ENCODE results near the gene ROMO1. TPM values are rescaled to one million over a fixed set of nuclear protein-coding genes. Genes with fewer than 3 reads are reported as not detected.
A peak's percentile ranks its signal among the peaks of the same experiment; 100 is the strongest.

ROMO1 gene
- total and polyA plus RNA-seq, 4 experiments from 2014 or later, result 38.4 to 335 (median 158) TPM

- peak; percentile 72 to 86 (median 77) for DNase-seq
- intact Hi-C loops (cut with micrococcal nuclease), result loop anchor here (1.0 to 5.0 kb wide), 5 partner anchors 36 to 289 kb away; partner anchors contain the start of genes NFS1, RBM39, ROMO1 and SCAND1
- Mint-ChIP-seq H3K4me1 (peaks cover 0 to 60% (median 42%) of the 10 kb centered on the region in 4 donors), H3K4me3 (peak overlapping the region; percentile 88 to 98 (median 97)), H3K27ac (peak overlapping the region; percentile 95 to 100 (median 99)), H3K9me3 (no peaks in the 10 kb centered on the region), H3K27me3 (no peaks in the 10 kb centered on the region), H3K36me3 (peaks cover 6 to 16% of the 10 kb centered on the region in 2 donors)
- Histone ChIP-seq H3K27me3 (ENCODE audit: insufficient read depth, low read length) (no peaks in the 10 kb centered on the region), H3K4me3 (ENCODE audit: low read length in 2 of 2) (peak overlapping the region; percentile 98 to 99), H3K36me3 (ENCODE audit: insufficient read depth, low read length) (peaks cover 1% of the 10 kb centered on the region), H3K27ac (ENCODE audit: low read depth, low read length) (peak overlapping the region; percentile 99), H3K4me1 (ENCODE audit: insufficient read depth, low read length) (peaks cover 58% of the 10 kb centered on the region), H3K9me3 (ENCODE audit: control insufficient read depth in 1 of 2, low read length in 2 of 2) (no peaks in the 10 kb centered on the region)
- CTCF ChIA-PET (ENCODE audit: partially characterized antibody), result interaction anchor here (1.0 to 3.1 kb wide), 6 partner anchors 44 to 291 kb away, joined by 3 to 22 read pairs (median 4); partner anchors contain the start of genes SCAND1 and SPAG4
- POLR2A ChIA-PET (ENCODE audit: partially characterized antibody), result interaction anchor here (0.7 to 4.5 kb wide), 35 partner anchors 9 to 1345 kb away, joined by 3 to 106 read pairs (median 4); partner anchors contain the start of genes CEP250, EDEM2, ERGIC3 and NFS1
These were observed 35.4 kb upstream of the ROMO1 start for GRCh38 chr20:35663516-35664465.

GRCh38 chr20:35664466-35665206 lies 34.6 kb upstream of the ROMO1 start, which contains the start of the genes CPNE1 and RBM12:
TSS of gene CPNE1 (minus strand) at chr20:35664900. CDS start at chr20:35632923, 31,977 bp downstream.
TSS of gene RBM12 (minus strand) at chr20:35664900. CDS start at chr20:35655322, 9,578 bp downstream.
- Mint-ChIP-seq H3K9me3 (no peaks in the 10 kb centered on the region), H3K27me3 (no peaks in the 10 kb centered on the region), H3K4me3 (peak within 1 kb of the TSS; percentile 88 to 98 (median 97)), H3K4me1 (peaks cover 0 to 51% (median 36%) of the 10 kb centered on the region in 4 donors), H3K36me3 (peaks cover 13 to 22% of the 10 kb centered on the region in 2 donors), H3K27ac (peak within 1 kb of the TSS; percentile 95 to 100 (median 99))
- ChIA-PET CTCF (ENCODE audit: partially characterized antibody) (interaction anchor here (0.7 to 3.1 kb wide), 4 partner anchors 45 to 290 kb away, joined by 3 to 22 read pairs (median 7); partner anchors contain the start of gene SCAND1), POLR2A (ENCODE audit: partially characterized antibody) (interaction anchor here (0.7 to 4.5 kb wide), 33 partner anchors 9 to 518 kb away, joined by 3 to 106 read pairs (median 5); partner anchors contain the start of genes CEP250, EDEM2, ERGIC3 and NFS1)
- H3K27me3 ChIP-seq (ENCODE audit: insufficient read depth, low read length), result no peaks in the 10 kb centered on the region
- peak; percentile 94 to 95 (median 95) for DNase-seq
- H3K9me3 ChIP-seq (ENCODE audit: control insufficient read depth in 1 of 2, low read length in 2 of 2), result no peaks in the 10 kb centered on the region
- H3K36me3 ChIP-seq (ENCODE audit: insufficient read depth, low read length), result peaks cover 10% of the 10 kb centered on the region
- peak within 1 kb of the TSS; percentile 99 for H3K27ac ChIP-seq (ENCODE audit: low read depth, low read length)
- intact Hi-C loops (cut with micrococcal nuclease), result loop anchor here (1.0 to 5.0 kb wide), 5 partner anchors 35 to 288 kb away; partner anchors contain the start of genes NFS1, RBM39, ROMO1 and SCAND1
- peaks cover 50% of the 10 kb centered on the region for H3K4me1 ChIP-seq (ENCODE audit: insufficient read depth, low read length)
- peak within 1 kb of the TSS; percentile 98 to 99 for H3K4me3 ChIP-seq (ENCODE audit: low read length in 2 of 2)

- Mint-ChIP-seq H3K27ac (peak overlapping the region in 6 of 7 donors; percentile 6 to 79 (median 40)), H3K4me1 (peaks cover 0 to 38% (median 25%) of the 10 kb centered on the region in 4 donors), H3K27me3 (no peaks in the 10 kb centered on the region), H3K36me3 (peaks cover 26 to 34% of the 10 kb centered on the region in 2 donors), H3K9me3 (no peaks in the 10 kb centered on the region), H3K4me3 (peak overlapping the region in 7 of 8 donors; percentile 12 to 66 (median 32))
- ChIA-PET POLR2A (ENCODE audit: partially characterized antibody) (interaction anchor here (1.9 to 4.5 kb wide), 3 partner anchors 77 to 124 kb away, joined by 5 to 106 read pairs (median 18); partner anchors contain the start of genes ERGIC3, PHF20 and RBM39), CTCF (ENCODE audit: partially characterized antibody) (interaction anchor here (0.7 to 1.1 kb wide), 4 partner anchors 11 to 218 kb away, joined by 3 to 4 read pairs (median 3); no protein-coding TSS in a partner anchor)
- peaks cover 21% of the 10 kb centered on the region for H3K36me3 ChIP-seq (ENCODE audit: insufficient read depth, low read length)
- no peaks in the 10 kb centered on the region for H3K9me3 ChIP-seq (ENCODE audit: control insufficient read depth in 1 of 2, low read length in 2 of 2)
- peaks cover 37% of the 10 kb centered on the region for H3K4me1 ChIP-seq (ENCODE audit: insufficient read depth, low read length)
- H3K27me3 ChIP-seq (ENCODE audit: insufficient read depth, low read length), result no peaks in the 10 kb centered on the region
- no peak overlapping the region for H3K27ac ChIP-seq (ENCODE audit: low read depth, low read length)
- intact Hi-C loops (cut with micrococcal nuclease), result no loop called here
- DNase-seq, result no peak
- H3K4me3 ChIP-seq (ENCODE audit: low read length in 2 of 2), result no peak overlapping the region
These were observed 33.3 kb upstream of the ROMO1 start for GRCh38 chr20:35665949-35666288.

- DNase-seq, result no peak
- Histone ChIP-seq H3K4me1 (ENCODE audit: insufficient read depth, low read length) (peaks cover 4% of the 10 kb centered on the region), H3K36me3 (ENCODE audit: insufficient read depth, low read length) (peaks cover 36% of the 10 kb centered on the region), H3K4me3 (ENCODE audit: low read length in 2 of 2) (no peak overlapping the region), H3K9me3 (ENCODE audit: control insufficient read depth in 1 of 2, low read length in 2 of 2) (no peaks in the 10 kb centered on the region), H3K27ac (ENCODE audit: low read depth, low read length) (no peak overlapping the region), H3K27me3 (ENCODE audit: insufficient read depth, low read length) (no peaks in the 10 kb centered on the region)
- Mint-ChIP-seq H3K36me3 (peaks cover 41 to 47% of the 10 kb centered on the region in 2 donors), H3K27me3 (no peaks in the 10 kb centered on the region), H3K4me3 (no peak overlapping the region), H3K4me1 (peaks cover 0 to 5% (median 3%) of the 10 kb centered on the region in 4 donors), H3K27ac (peak overlapping the region in 1 of 7 donors; percentile 17), H3K9me3 (no peaks in the 10 kb centered on the region)
- ChIA-PET CTCF (ENCODE audit: partially characterized antibody) (interaction anchor here (1.5 kb wide), 1 partner anchor 50 kb away, joined by 5 read pairs; no protein-coding TSS in a partner anchor), POLR2A (ENCODE audit: partially characterized antibody) (interaction anchor here (0.8 to 1.9 kb wide), 4 partner anchors 50 to 285 kb away, joined by 3 to 6 read pairs (median 4); partner anchors contain the start of genes RBM39 and SPAG4)
- intact Hi-C loops (cut with micrococcal nuclease), result no loop called here
These were observed 30.0 kb upstream of the ROMO1 start for GRCh38 chr20:35669221-35669620.

- POLR2A ChIA-PET (ENCODE audit: partially characterized antibody), result interaction anchor here (1.7 to 1.9 kb wide), 2 partner anchors 54 to 73 kb away, joined by 5 to 6 read pairs; partner anchors contain the start of genes RBM39 and SPAG4
- CTCF ChIA-PET (ENCODE audit: partially characterized antibody), result no interaction called here
- H3K36me3 ChIP-seq (ENCODE audit: insufficient read depth, low read length), result peaks cover 40% of the 10 kb centered on the region
These were observed 29.5 kb upstream of the ROMO1 start for GRCh38 chr20:35669681-35670080.

GRCh38 chr20:35673884-35674283 lies 25.3 kb upstream of the ROMO1 start:
- Histone ChIP-seq H3K9me3 (ENCODE audit: control insufficient read depth in 1 of 2, low read length in 2 of 2) (no peaks in the 10 kb centered on the region), H3K4me1 (ENCODE audit: insufficient read depth, low read length) (no peaks in the 10 kb centered on the region), H3K27ac (ENCODE audit: low read depth, low read length) (no peak overlapping the region), H3K36me3 (ENCODE audit: insufficient read depth, low read length) (peaks cover 45% of the 10 kb centered on the region), H3K27me3 (ENCODE audit: insufficient read depth, low read length) (no peaks in the 10 kb centered on the region), H3K4me3 (ENCODE audit: low read length in 2 of 2) (no peak overlapping the region)
- ChIA-PET POLR2A (ENCODE audit: partially characterized antibody) (interaction anchor here (1.3 kb wide), 1 partner anchor 10 kb away, joined by 3 read pairs; the partner anchor contains the start of genes CPNE1 and RBM12), CTCF (ENCODE audit: partially characterized antibody) (interaction anchor here (1.0 kb wide), 1 partner anchor 73 kb away, joined by 3 read pairs; no protein-coding TSS in a partner anchor)
- Mint-ChIP-seq H3K36me3 (peaks cover 38 to 55% of the 10 kb centered on the region in 2 donors), H3K27ac (no peak overlapping the region), H3K4me3 (no peak overlapping the region), H3K27me3 (no peaks in the 10 kb centered on the region), H3K4me1 (no peaks in the 10 kb centered on the region), H3K9me3 (no peaks in the 10 kb centered on the region)
- intact Hi-C loops (cut with micrococcal nuclease), result no loop called here
- DNase-seq, result no peak

More at GRCh38 chr20:35669681-35670080, 29.5 kb upstream of the ROMO1 start:
- intact Hi-C loops (cut with micrococcal nuclease), result no loop called here
- Mint-ChIP-seq H3K9me3 (no peaks in the 10 kb centered on the region), H3K27me3 (no peaks in the 10 kb centered on the region), H3K4me3 (no peak overlapping the region), H3K36me3 (peaks cover 45 to 50% of the 10 kb centered on the region in 2 donors), H3K27ac (peak overlapping the region in 2 of 7 donors; percentile 17 to 32), H3K4me1 (peaks cover 0 to 4% (median 3%) of the 10 kb centered on the region in 4 donors)
- Histone ChIP-seq H3K27me3 (ENCODE audit: insufficient read depth, low read length) (no peaks in the 10 kb centered on the region), H3K4me1 (ENCODE audit: insufficient read depth, low read length) (peaks cover 4% of the 10 kb centered on the region), H3K27ac (ENCODE audit: low read depth, low read length) (no peak overlapping the region), H3K4me3 (ENCODE audit: low read length in 2 of 2) (no peak overlapping the region), H3K9me3 (ENCODE audit: control insufficient read depth in 1 of 2, low read length in 2 of 2) (no peaks in the 10 kb centered on the region)
- DNase-seq, result no peak
